ENCODE results near the gene STK17A.

GRCh38 chr7:43569424-43569823 is 13.5 kb upstream of the STK17A start:
- no peak for TF ChIP-seq USF2 (IDR thresholded peaks at IDR 0.05; ENCODE audit: low read length)
- TF ChIP-seq EZH2 (IDR thresholded peaks at IDR 0.05; ENCODE audit: low read depth, low read length, severe bottlenecking) = no peak
- TF ChIP-seq POLR2A (IDR thresholded peaks at IDR 0.05; ENCODE audit: control extremely low read depth in 1 of 2, low read depth in 2 of 2, low read length in 2 of 2) = no peak
- no peak for TF ChIP-seq CBX5 (IDR thresholded peaks at IDR 0.05; ENCODE audit: low read depth, low read length)
- no peak for TF ChIP-seq EP300 (IDR thresholded peaks at IDR 0.05; ENCODE audit: borderline replicate concordance in 1 of 2, low read depth in 2 of 2, low read length in 2 of 2)
- TF ChIP-seq CTCF (IDR thresholded peaks at IDR 0.05; ENCODE audit: control extremely low read depth in 1 of 3, insufficient read depth in 1 of 3, low read depth in 1 of 3, low read length in 3 of 3) = no peak
- TF ChIP-seq TAF7 (optimal IDR thresholded peaks at IDR 0.05; ENCODE audit: borderline replicate concordance, low read depth, low read length) = no peak
